ENCODE data around the gene NLRP13.
"Not testable (repeated sequence)": the region's sequence is repeated elsewhere in the genome, so short reads cannot be mapped to it uniquely, and the experiment has no call there.

The NLRP13 gene

DNA sequence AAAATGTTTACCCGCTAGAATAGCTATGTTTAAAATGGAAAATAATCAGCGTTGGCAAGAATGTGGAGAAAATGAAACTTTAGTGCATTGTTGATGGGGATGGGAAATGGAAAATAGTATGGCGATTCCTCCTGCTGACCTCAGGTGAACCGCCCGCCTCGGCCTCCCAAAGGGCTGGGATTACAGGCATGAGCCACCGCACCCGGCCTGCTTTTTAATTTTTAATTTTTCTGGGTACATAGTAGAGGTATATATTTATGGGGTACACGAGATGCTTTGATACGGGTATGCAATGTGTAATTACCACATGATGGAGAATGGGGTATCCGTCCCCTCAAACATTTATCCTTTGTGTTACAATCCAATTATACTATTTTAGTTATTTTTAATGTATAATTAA is 8.2 kb upstream of the NLRP13 start:
- H3K27ac ChIP-seq (ENCODE audit: insufficient read depth, low read depth, low read length, poor library complexity, severe bottlenecking), result no peak overlapping the region
- no peak overlapping the region for H3K4me3 ChIP-seq (ENCODE audit: insufficient read depth, low read depth, low read length)
- H3K27me3 ChIP-seq (ENCODE audit: control insufficient read depth, insufficient read depth, low read length, poor library complexity, severe bottlenecking), result no peaks in the 10 kb centered on the region
- no peaks in the 10 kb centered on the region for H3K36me3 ChIP-seq (ENCODE audit: control insufficient read depth, insufficient read depth, low read length)
- H3K9me3 ChIP-seq (ENCODE audit: control insufficient read depth, low read length), result peaks cover 14% of the 10 kb centered on the region
- H3K4me1 ChIP-seq (ENCODE audit: control insufficient read depth, insufficient read depth, low read length), result no peaks in the 10 kb centered on the region
- WGBS, 2 experiments, result 88 to 91% methylated on average over 10 of the region's 11 CpGs

GRCh38 chr19:55939206-55939605 is 7.1 kb upstream of the NLRP13 start:
- Histone ChIP-seq H3K9me3 (ENCODE audit: control insufficient read depth, low read length) (peaks cover 16% of the 10 kb centered on the region), H3K4me1 (ENCODE audit: control insufficient read depth, insufficient read depth, low read length) (no peaks in the 10 kb centered on the region), H3K27ac (ENCODE audit: insufficient read depth, low read depth, low read length, poor library complexity, severe bottlenecking) (no peak overlapping the region), H3K36me3 (ENCODE audit: control insufficient read depth, insufficient read depth, low read length) (no peaks in the 10 kb centered on the region), H3K4me3 (ENCODE audit: insufficient read depth, low read depth, low read length) (no peak overlapping the region), H3K27me3 (ENCODE audit: control insufficient read depth, insufficient read depth, low read length, poor library complexity, severe bottlenecking) (no peaks in the 10 kb centered on the region)
- WGBS, 2 experiments, result 66 to 73% methylated on average over 7 of the region's 7 CpGs

DNA sequence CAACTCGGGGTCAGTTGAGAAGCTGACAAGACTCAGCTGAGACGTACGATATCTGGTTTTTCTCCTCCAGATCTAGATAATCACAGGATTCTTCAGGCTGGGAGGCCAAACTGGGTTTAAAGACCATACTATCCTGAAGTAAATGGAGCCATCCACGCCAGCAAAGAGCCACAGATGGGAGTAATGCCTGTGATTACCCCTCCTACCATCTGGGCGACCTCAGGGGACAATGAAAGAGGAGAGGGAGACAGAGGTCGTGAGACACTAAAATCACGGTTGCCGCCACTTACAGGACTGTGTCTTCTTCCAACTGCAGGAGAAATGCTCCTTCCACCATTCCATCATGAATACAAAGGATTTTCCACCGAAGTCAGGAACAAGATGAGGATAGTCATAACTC is 3.1 kb upstream of the NLRP13 start:
- 71% methylated on average over 9 of the region's 9 CpGs for WGBS, 2 experiments

DNA sequence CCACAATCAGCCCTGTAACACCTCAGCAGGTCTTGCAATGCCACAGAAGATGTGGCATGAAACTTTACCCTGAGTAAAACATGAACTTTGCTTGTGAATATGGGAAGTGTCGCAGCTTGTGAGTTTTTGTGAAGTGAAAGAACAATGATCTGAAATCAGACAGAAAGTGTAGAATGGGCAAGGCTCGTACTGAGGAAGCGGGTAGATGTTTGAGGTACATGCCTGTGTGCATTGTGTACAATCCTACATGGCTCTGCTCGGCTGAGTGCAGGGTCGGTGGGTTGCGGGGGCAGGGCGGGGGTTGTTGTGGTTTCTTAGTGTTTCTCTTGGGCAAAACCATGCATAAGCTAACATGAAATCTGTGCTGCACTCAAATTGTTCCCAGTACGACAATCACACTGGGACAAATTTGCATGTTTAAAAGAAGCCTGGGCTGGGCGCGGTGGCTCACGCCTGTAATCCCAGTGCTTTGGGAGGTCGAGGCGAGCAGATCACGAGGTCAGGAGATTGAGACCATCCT is 1.1 kb downstream of the NLRP13 start:
- Histone ChIP-seq H3K9me3 (ENCODE audit: control insufficient read depth, low read length) (peaks cover 15% of the 10 kb centered on the region), H3K27ac (ENCODE audit: insufficient read depth, low read depth, low read length, poor library complexity, severe bottlenecking) (no peak overlapping the region), H3K36me3 (ENCODE audit: control insufficient read depth, insufficient read depth, low read length) (no peaks in the 10 kb centered on the region), H3K4me3 (ENCODE audit: insufficient read depth, low read depth, low read length) (no peak overlapping the region), H3K4me1 (ENCODE audit: control insufficient read depth, insufficient read depth, low read length) (no peaks in the 10 kb centered on the region), H3K27me3 (ENCODE audit: control insufficient read depth, insufficient read depth, low read length, poor library complexity, severe bottlenecking) (no peaks in the 10 kb centered on the region)
- WGBS, 2 experiments, result 81 to 86% methylated on average over 14 of the region's 14 CpGs

More for the DNA sequence above, 3.1 kb upstream of the NLRP13 start:
- peaks cover 10% of the 10 kb centered on the region for H3K9me3 ChIP-seq (ENCODE audit: control insufficient read depth, low read length)
- no peaks in the 10 kb centered on the region for H3K4me1 ChIP-seq (ENCODE audit: control insufficient read depth, insufficient read depth, low read length)
- H3K4me3 ChIP-seq (ENCODE audit: insufficient read depth, low read depth, low read length), result no peak overlapping the region
- no peaks in the 10 kb centered on the region for H3K27me3 ChIP-seq (ENCODE audit: control insufficient read depth, insufficient read depth, low read length, poor library complexity, severe bottlenecking)
- no peaks in the 10 kb centered on the region for H3K36me3 ChIP-seq (ENCODE audit: control insufficient read depth, insufficient read depth, low read length)
- H3K27ac ChIP-seq (ENCODE audit: insufficient read depth, low read depth, low read length, poor library complexity, severe bottlenecking), result no peak overlapping the region

DNA sequence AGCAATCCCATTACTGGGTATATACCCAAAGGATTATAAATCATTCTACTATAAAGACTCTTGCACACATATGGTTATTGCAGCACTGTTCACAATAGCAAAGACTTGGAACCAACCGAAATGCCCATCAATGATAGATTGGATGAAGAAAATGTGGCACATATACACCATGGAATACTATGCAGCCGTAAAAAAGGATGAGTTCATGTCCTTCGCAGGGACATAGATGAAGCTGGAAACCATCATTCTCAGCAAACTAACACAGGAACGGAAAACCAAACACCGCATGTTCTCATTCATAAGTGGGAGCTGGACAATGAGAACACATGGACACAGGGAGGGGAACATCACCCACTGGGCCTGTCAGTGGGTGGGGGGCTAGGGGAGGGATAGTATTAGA is 2.9 kb downstream of the NLRP13 start:
- 89 to 93% methylated on average over 5 of the region's 5 CpGs for WGBS, 2 experiments
- H3K27me3 ChIP-seq (ENCODE audit: control insufficient read depth, insufficient read depth, low read length, poor library complexity, severe bottlenecking); H3K4me1 ChIP-seq (ENCODE audit: control insufficient read depth, insufficient read depth, low read length); H3K36me3 ChIP-seq (ENCODE audit: control insufficient read depth, insufficient read depth, low read length); H3K4me3 ChIP-seq (ENCODE audit: insufficient read depth, low read depth, low read length); H3K27ac ChIP-seq (ENCODE audit: insufficient read depth, low read depth, low read length, poor library complexity, severe bottlenecking): not testable (repeated sequence)
- peaks cover 14% of the 10 kb centered on the region for H3K9me3 ChIP-seq (ENCODE audit: control insufficient read depth, low read length)

- H3K36me3 ChIP-seq (ENCODE audit: control insufficient read depth, insufficient read depth, low read length), result no peaks in the 10 kb centered on the region
- WGBS, 2 experiments, result 76 to 79% methylated on average over 8 of the region's 8 CpGs
- H3K9me3 ChIP-seq (ENCODE audit: control insufficient read depth, low read length), result peaks cover 17% of the 10 kb centered on the region
- no peaks in the 10 kb centered on the region for H3K4me1 ChIP-seq (ENCODE audit: control insufficient read depth, insufficient read depth, low read length)
- H3K27me3 ChIP-seq (ENCODE audit: control insufficient read depth, insufficient read depth, low read length, poor library complexity, severe bottlenecking), result no peaks in the 10 kb centered on the region
- H3K27ac ChIP-seq (ENCODE audit: insufficient read depth, low read depth, low read length, poor library complexity, severe bottlenecking), result no peak overlapping the region
- H3K4me3 ChIP-seq (ENCODE audit: insufficient read depth, low read depth, low read length), result no peak overlapping the region
Measured at GRCh38 chr19:55927991-55928390, 4.1 kb downstream of the NLRP13 start.

GRCh38 chr19:55923556-55923955 is 8.6 kb downstream of the NLRP13 start:
- Histone ChIP-seq H3K36me3 (ENCODE audit: control insufficient read depth, insufficient read depth, low read length) (no peaks in the 10 kb centered on the region), H3K4me1 (ENCODE audit: control insufficient read depth, insufficient read depth, low read length) (no peaks in the 10 kb centered on the region), H3K9me3 (ENCODE audit: control insufficient read depth, low read length) (peaks cover 12% of the 10 kb centered on the region), H3K4me3 (ENCODE audit: insufficient read depth, low read depth, low read length) (no peak overlapping the region), H3K27me3 (ENCODE audit: control insufficient read depth, insufficient read depth, low read length, poor library complexity, severe bottlenecking) (no peaks in the 10 kb centered on the region), H3K27ac (ENCODE audit: insufficient read depth, low read depth, low read length, poor library complexity, severe bottlenecking) (no peak overlapping the region)
- WGBS, 2 experiments, result 63 to 71% methylated on average over 5 of the region's 5 CpGs

DNA sequence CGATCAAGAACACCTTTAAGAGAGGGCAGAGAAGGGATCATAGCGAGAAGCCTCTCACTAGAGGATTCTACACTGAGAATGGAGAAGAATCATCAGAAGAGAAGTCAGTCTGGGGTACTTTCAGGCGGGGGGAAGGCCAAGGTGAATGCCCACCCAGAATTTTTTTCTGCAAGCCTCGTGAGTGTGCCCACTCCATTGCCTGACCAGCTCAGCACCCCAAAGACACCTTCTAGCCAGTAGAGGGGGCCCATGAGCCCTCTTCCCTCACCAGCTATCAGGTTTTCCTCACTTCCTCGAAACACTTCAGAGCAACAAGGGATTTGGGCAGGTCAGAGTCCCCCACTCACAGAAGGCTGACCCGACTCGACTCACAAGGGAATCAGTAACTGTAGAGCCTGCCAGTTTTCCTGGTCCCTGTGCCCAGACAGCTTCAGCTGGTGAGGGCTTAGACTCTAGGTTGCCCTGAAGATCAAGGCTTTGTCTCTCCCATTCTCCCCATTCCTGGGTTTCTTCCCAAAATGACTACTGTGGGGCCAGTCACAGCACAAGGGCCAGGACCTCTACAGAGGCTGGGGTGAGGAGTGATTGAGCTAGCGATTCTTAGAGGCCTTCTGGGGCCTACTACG is 18.4 kb downstream of the NLRP13 start:
- Histone ChIP-seq H3K4me3 (ENCODE audit: insufficient read depth, low read depth, low read length) (no peak overlapping the region), H3K4me1 (ENCODE audit: control insufficient read depth, insufficient read depth, low read length) (no peaks in the 10 kb centered on the region), H3K9me3 (ENCODE audit: control insufficient read depth, low read length) (peaks cover 16% of the 10 kb centered on the region), H3K36me3 (ENCODE audit: control insufficient read depth, insufficient read depth, low read length) (no peaks in the 10 kb centered on the region), H3K27ac (ENCODE audit: insufficient read depth, low read depth, low read length, poor library complexity, severe bottlenecking) (no peak overlapping the region), H3K27me3 (ENCODE audit: control insufficient read depth, insufficient read depth, low read length, poor library complexity, severe bottlenecking) (no peaks in the 10 kb centered on the region)
- 58 to 65% methylated on average over 9 of the region's 9 CpGs for WGBS, 2 experiments

DNA sequence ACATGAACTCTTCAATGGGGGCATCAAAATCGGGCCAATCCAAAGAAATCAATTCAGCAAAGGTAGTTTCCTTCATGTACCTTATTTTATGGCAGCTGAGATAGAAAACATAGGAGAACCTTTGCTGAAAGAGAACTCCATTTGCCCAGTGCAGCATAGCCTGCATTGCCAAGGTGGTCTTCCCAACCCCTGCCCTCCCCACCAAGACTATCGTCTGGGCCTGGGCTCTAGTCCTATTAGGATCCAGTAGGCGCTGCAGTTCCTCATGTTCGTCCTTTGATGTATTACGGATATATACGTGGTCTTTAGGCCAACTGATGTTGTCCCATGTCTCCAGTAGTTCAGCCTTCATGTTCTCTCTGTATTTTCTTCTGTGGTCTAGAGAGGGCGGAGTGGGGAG is 19.2 kb downstream of the NLRP13 start:
- Histone ChIP-seq H3K27me3 (ENCODE audit: control insufficient read depth, insufficient read depth, low read length, poor library complexity, severe bottlenecking) (no peaks in the 10 kb centered on the region), H3K4me3 (ENCODE audit: insufficient read depth, low read depth, low read length) (no peak overlapping the region), H3K36me3 (ENCODE audit: control insufficient read depth, insufficient read depth, low read length) (no peaks in the 10 kb centered on the region), H3K27ac (ENCODE audit: insufficient read depth, low read depth, low read length, poor library complexity, severe bottlenecking) (no peak overlapping the region), H3K9me3 (ENCODE audit: control insufficient read depth, low read length) (peaks cover 16% of the 10 kb centered on the region), H3K4me1 (ENCODE audit: control insufficient read depth, insufficient read depth, low read length) (no peaks in the 10 kb centered on the region)
- WGBS, 2 experiments, result 77% methylated on average over 7 of the region's 7 CpGs

DNA sequence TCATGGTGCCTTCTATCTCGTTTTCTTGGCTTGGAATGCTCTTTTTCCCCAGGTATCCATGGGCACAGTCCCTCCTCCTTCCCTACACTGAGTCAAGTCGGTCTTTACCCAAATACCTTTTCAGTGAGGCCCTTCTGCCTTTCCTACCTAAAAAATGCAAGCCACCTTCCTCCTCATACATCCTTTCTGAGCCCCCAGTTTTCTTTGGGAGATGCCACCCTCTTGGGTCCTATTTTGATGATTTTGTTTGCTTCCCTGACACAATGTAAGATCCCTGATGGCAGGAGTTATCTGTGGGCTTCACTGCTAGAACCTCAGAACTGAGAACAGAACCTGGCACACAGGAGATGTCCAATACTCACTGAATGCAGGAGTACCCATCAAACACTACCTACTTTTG is 22.3 kb downstream of the NLRP13 start:
- Histone ChIP-seq H3K9me3 (ENCODE audit: control insufficient read depth, low read length) (peaks cover 7% of the 10 kb centered on the region), H3K4me1 (ENCODE audit: control insufficient read depth, insufficient read depth, low read length) (no peaks in the 10 kb centered on the region), H3K27me3 (ENCODE audit: control insufficient read depth, insufficient read depth, low read length, poor library complexity, severe bottlenecking) (no peaks in the 10 kb centered on the region), H3K36me3 (ENCODE audit: control insufficient read depth, insufficient read depth, low read length) (no peaks in the 10 kb centered on the region), H3K4me3 (ENCODE audit: insufficient read depth, low read depth, low read length) (no peak overlapping the region), H3K27ac (ENCODE audit: insufficient read depth, low read depth, low read length, poor library complexity, severe bottlenecking) (no peak overlapping the region)
- whole genome bisulfite sequencing, 2 experiments, result 44% methylated on average over 2 of the region's 2 CpGs

DNA sequence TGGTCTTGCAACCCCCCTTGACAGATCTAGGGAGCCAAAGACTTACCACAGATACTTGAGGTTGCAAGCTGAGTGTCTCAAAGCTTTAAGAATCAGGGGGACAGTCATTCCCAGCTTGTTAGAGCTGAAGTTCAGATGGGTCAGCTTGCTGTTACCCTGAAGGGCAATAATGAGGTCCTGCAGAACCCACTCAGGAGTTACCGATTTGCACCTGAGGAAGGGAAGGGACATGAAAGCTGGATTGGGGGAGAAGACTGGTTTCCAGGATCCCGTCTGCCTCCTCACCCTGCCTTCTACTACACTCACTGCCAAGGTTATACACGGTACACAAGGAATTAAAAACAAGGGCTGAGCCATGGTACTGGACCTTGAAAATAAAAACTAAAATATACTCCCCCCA is 24.4 kb downstream of the NLRP13 start:
- H3K4me1 ChIP-seq (ENCODE audit: control insufficient read depth, insufficient read depth, low read length), result no peaks in the 10 kb centered on the region
- no peak overlapping the region for H3K27ac ChIP-seq (ENCODE audit: insufficient read depth, low read depth, low read length, poor library complexity, severe bottlenecking)
- H3K27me3 ChIP-seq (ENCODE audit: control insufficient read depth, insufficient read depth, low read length, poor library complexity, severe bottlenecking), result no peaks in the 10 kb centered on the region
- no peak overlapping the region for H3K4me3 ChIP-seq (ENCODE audit: insufficient read depth, low read depth, low read length)
- WGBS, 2 experiments, result 70 to 86% methylated on average over 3 of the region's 3 CpGs
- no peaks in the 10 kb centered on the region for H3K9me3 ChIP-seq (ENCODE audit: control insufficient read depth, low read length)
- no peaks in the 10 kb centered on the region for H3K36me3 ChIP-seq (ENCODE audit: control insufficient read depth, insufficient read depth, low read length)
